ENCODE measurements around the gene SLC7A6. TPM values are rescaled to one million over a fixed set of nuclear protein-coding genes. Genes with fewer than 3 reads are reported as not detected.

The SLC7A6 gene
- total RNA-seq, 1 donor from 2014 or later = 71.9 TPM

DNA sequence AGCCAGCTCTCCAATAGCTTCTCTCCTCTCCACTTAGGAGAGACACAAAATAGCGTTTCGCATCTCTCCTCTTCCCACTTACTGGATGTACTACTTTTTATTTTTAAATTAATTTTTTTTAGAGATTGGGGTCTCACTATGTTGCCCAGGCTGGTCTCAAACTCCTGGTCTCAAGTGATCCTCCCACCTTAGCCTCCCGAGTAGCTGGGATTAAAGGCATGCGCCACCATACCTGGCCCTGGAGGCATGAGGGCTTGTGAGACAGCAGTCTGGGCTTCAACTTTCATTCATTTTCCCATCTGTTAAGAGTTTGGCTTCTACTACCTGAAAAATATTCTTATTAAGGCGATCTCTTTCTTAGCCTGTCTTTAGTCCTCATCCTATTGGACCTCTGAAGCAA is 28.1 kb downstream of the SLC7A6 start:
- peaks cover 28% of the 10 kb centered on the region for H3K79me2 ChIP-seq (ENCODE audit: insufficient read depth, low read length)
- H3K4me2 ChIP-seq (ENCODE audit: low read length) = no peak overlapping the region
- H2AFZ ChIP-seq (ENCODE audit: low read depth, low read length) = no peak overlapping the region
- no peak overlapping the region for H3K9ac ChIP-seq (ENCODE audit: low read length)
- no peaks in the 10 kb centered on the region for H3K9me3 ChIP-seq (ENCODE audit: insufficient read depth, low read depth, low read length)
- no peak for DNase-seq (ENCODE audit: low read depth)
- peaks cover 17% of the 10 kb centered on the region for H3K4me1 ChIP-seq (ENCODE audit: insufficient read depth, low read length)
- Mint-ChIP-seq H3K4me3 (ENCODE audit: unreplicated experiment) (no peak overlapping the region), H3K9me3 (ENCODE audit: unreplicated experiment) (no peaks in the 10 kb centered on the region), H3K36me3 (ENCODE audit: low read depth, unreplicated experiment) (peaks cover 14% of the 10 kb centered on the region), H3K27ac (ENCODE audit: unreplicated experiment) (no peak overlapping the region), H3K27me3 (ENCODE audit: low read depth, unreplicated experiment) (no peaks in the 10 kb centered on the region), H3K4me1 (ENCODE audit: low read depth, unreplicated experiment) (peaks cover 20% of the 10 kb centered on the region)
- H4K20me1 ChIP-seq (ENCODE audit: insufficient read depth, low read length) = peaks cover 76% of the 10 kb centered on the region
- no peak for FAIRE-seq
- TF ChIP-seq EZH2 (IDR thresholded peaks at IDR 0.05; ENCODE audit: insufficient read depth, low read length) = no peak
- H3K36me3 ChIP-seq (ENCODE audit: insufficient read depth, low read length) = peaks cover 31% of the 10 kb centered on the region
- no peaks in the 10 kb centered on the region for H3K27me3 ChIP-seq (ENCODE audit: insufficient read depth, low read length)
- no peak overlapping the region for H3K27ac ChIP-seq (ENCODE audit: low read depth, low read length)
- H3K4me3 ChIP-seq (ENCODE audit: insufficient read depth, low read depth, low read length) = no peak overlapping the region

DNA sequence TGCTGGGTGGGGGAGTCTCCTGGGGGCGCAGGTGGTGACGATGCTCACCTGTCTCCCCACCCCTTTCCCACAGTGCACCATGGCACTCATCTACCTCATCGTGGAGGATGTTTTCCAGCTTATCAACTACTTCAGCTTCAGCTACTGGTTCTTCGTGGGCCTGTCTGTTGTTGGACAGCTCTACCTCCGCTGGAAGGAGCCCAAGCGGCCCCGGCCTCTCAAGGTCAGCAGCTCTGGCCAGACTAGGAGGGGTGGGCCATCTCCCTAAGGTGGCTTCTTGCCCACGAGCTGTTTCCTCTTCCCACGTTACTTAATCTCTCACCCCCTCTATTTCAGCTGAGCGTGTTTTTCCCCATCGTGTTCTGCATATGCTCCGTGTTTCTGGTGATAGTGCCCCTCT is 32.0 kb downstream of the SLC7A6 start:
- Mint-ChIP-seq H3K4me3 (ENCODE audit: unreplicated experiment) (no peak overlapping the region), H3K36me3 (ENCODE audit: low read depth, unreplicated experiment) (peaks cover 11% of the 10 kb centered on the region), H3K4me1 (ENCODE audit: low read depth, unreplicated experiment) (peaks cover 40% of the 10 kb centered on the region), H3K9me3 (ENCODE audit: unreplicated experiment) (no peaks in the 10 kb centered on the region), H3K27me3 (ENCODE audit: low read depth, unreplicated experiment) (no peaks in the 10 kb centered on the region), H3K27ac (ENCODE audit: unreplicated experiment) (no peak overlapping the region)
- FAIRE-seq (no peak), DNase-seq (ENCODE audit: low read depth) (no peak)
- H3K9ac ChIP-seq (ENCODE audit: low read length) = no peak overlapping the region
- H2AFZ ChIP-seq (ENCODE audit: low read depth, low read length) = no peak overlapping the region
- H4K20me1 ChIP-seq (ENCODE audit: insufficient read depth, low read length) = peaks cover 79% of the 10 kb centered on the region
- H3K79me2 ChIP-seq (ENCODE audit: insufficient read depth, low read length) = peaks cover 24% of the 10 kb centered on the region
- H3K36me3 ChIP-seq (ENCODE audit: insufficient read depth, low read length) = peaks cover 58% of the 10 kb centered on the region
- H3K4me1 ChIP-seq (ENCODE audit: insufficient read depth, low read length) = peaks cover 13% of the 10 kb centered on the region
- no peaks in the 10 kb centered on the region for H3K27me3 ChIP-seq (ENCODE audit: insufficient read depth, low read length)
- TF ChIP-seq EZH2 (IDR thresholded peaks at IDR 0.05; ENCODE audit: insufficient read depth, low read length) = no peak
- TF ChIP-seq, protein P1, sequence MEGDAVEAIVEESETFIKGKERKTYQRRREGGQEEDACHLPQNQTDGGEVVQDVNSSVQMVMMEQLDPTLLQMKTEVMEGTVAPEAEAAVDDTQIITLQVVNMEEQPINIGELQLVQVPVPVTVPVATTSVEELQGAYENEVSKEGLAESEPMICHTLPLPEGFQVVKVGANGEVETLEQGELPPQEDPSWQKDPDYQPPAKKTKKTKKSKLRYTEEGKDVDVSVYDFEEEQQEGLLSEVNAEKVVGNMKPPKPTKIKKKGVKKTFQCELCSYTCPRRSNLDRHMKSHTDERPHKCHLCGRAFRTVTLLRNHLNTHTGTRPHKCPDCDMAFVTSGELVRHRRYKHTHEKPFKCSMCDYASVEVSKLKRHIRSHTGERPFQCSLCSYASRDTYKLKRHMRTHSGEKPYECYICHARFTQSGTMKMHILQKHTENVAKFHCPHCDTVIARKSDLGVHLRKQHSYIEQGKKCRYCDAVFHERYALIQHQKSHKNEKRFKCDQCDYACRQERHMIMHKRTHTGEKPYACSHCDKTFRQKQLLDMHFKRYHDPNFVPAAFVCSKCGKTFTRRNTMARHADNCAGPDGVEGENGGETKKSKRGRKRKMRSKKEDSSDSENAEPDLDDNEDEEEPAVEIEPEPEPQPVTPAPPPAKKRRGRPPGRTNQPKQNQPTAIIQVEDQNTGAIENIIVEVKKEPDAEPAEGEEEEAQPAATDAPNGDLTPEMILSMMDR (IDR thresholded peaks at IDR 0.05; ENCODE audit: insufficient read depth, low read depth, low read length) = no peak
- no peak overlapping the region for H3K27ac ChIP-seq (ENCODE audit: low read depth, low read length)
- no peaks in the 10 kb centered on the region for H3K9me3 ChIP-seq (ENCODE audit: insufficient read depth, low read depth, low read length)
- no peak overlapping the region for H3K4me2 ChIP-seq (ENCODE audit: low read length)
- no peak overlapping the region for H3K4me3 ChIP-seq (ENCODE audit: insufficient read depth, low read depth, low read length)

DNA sequence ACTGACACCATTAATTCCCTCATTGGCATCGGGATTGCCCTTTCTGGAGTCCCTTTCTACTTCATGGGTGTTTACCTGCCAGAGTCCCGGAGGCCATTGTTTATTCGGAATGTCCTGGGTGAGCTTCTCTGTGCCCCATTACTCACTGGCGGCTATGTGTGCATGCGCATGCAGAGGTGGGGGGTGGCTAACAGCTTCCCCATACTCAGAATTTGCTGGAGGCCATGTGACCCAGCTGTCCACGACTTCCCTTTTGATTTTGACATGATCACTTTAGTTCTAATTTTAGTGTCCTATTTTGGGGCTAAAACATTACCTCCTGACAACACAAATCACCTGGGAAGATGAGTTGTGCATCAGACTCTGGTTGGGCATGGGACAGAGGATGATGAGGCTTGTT is 32.4 kb downstream of the SLC7A6 start:
- DNase-seq (ENCODE audit: low read depth) (no peak), FAIRE-seq (no peak)
- H3K27ac Mint-ChIP-seq (ENCODE audit: unreplicated experiment) = no peak overlapping the region
- no peak for TF ChIP-seq EZH2 (IDR thresholded peaks at IDR 0.05; ENCODE audit: insufficient read depth, low read length)
- TF ChIP-seq, protein P1 (IDR thresholded peaks at IDR 0.05; ENCODE audit: insufficient read depth, low read depth, low read length) = no peak
- no peaks in the 10 kb centered on the region for H3K9me3 Mint-ChIP-seq (ENCODE audit: unreplicated experiment)
- no peak overlapping the region for H3K27ac ChIP-seq (ENCODE audit: low read depth, low read length)
- H2AFZ ChIP-seq (ENCODE audit: low read depth, low read length) = no peak overlapping the region
- H3K27me3 Mint-ChIP-seq (ENCODE audit: low read depth, unreplicated experiment) = no peaks in the 10 kb centered on the region
- H3K9ac ChIP-seq (ENCODE audit: low read length) = no peak overlapping the region
- H4K20me1 ChIP-seq (ENCODE audit: insufficient read depth, low read length) = peaks cover 76% of the 10 kb centered on the region
- no peak overlapping the region for H3K4me2 ChIP-seq (ENCODE audit: low read length)
- peaks cover 43% of the 10 kb centered on the region for H3K4me1 Mint-ChIP-seq (ENCODE audit: low read depth, unreplicated experiment)
- no peaks in the 10 kb centered on the region for H3K27me3 ChIP-seq (ENCODE audit: insufficient read depth, low read length)
- H3K4me3 Mint-ChIP-seq (ENCODE audit: unreplicated experiment) = no peak overlapping the region
- H3K4me1 ChIP-seq (ENCODE audit: insufficient read depth, low read length) = peaks cover 13% of the 10 kb centered on the region
- H3K9me3 ChIP-seq (ENCODE audit: insufficient read depth, low read depth, low read length) = no peaks in the 10 kb centered on the region
- H3K36me3 ChIP-seq (ENCODE audit: insufficient read depth, low read length) = peaks cover 59% of the 10 kb centered on the region
- no peak overlapping the region for H3K4me3 ChIP-seq (ENCODE audit: insufficient read depth, low read depth, low read length)
- H3K36me3 Mint-ChIP-seq (ENCODE audit: low read depth, unreplicated experiment) = peaks cover 11% of the 10 kb centered on the region
- peaks cover 20% of the 10 kb centered on the region for H3K79me2 ChIP-seq (ENCODE audit: insufficient read depth, low read length)
